Right lobe of liver (tissue), 4 donors: ENCODE results near the gene SEMA3A.

ENCODE experiments used
- POLR2A ChIP-seq: fragments of 450-650 bp; IDR thresholded peaks from one replicate; pipeline ENCODE4 v1.6.1; 2017; ENCODE audit warnings: antibody characterized with exemption, mild to moderate bottlenecking
- TF ChIP-seq, protein P1 (sequence below), 4 donors: fragments of 200-600 bp in 3 of 4; fragments of 450-650 bp in 1 of 4; IDR thresholded peaks; one replicate each; pipeline versions ENCODE4 v1.5.1 to v1.8.0; 2016 to 2022; ENCODE audit warnings: antibody characterized with exemption in 4 of 4, mild to moderate bottlenecking in 2 of 4
- donor health status: DM: no; HTN: no; CAD: no.
- donor health status: DM: no; HTN: no; CAD: no.
- donor health status: DM: no; HTN: yes; CAD: no.

GRCh38 chr7:84191261-84191660 is 3.3 kb downstream of the SEMA3A start:
- TF ChIP-seq, protein P1, sequence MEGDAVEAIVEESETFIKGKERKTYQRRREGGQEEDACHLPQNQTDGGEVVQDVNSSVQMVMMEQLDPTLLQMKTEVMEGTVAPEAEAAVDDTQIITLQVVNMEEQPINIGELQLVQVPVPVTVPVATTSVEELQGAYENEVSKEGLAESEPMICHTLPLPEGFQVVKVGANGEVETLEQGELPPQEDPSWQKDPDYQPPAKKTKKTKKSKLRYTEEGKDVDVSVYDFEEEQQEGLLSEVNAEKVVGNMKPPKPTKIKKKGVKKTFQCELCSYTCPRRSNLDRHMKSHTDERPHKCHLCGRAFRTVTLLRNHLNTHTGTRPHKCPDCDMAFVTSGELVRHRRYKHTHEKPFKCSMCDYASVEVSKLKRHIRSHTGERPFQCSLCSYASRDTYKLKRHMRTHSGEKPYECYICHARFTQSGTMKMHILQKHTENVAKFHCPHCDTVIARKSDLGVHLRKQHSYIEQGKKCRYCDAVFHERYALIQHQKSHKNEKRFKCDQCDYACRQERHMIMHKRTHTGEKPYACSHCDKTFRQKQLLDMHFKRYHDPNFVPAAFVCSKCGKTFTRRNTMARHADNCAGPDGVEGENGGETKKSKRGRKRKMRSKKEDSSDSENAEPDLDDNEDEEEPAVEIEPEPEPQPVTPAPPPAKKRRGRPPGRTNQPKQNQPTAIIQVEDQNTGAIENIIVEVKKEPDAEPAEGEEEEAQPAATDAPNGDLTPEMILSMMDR (IDR thresholded peaks at IDR 0.05), result no peak
- no peak for TF ChIP-seq POLR2A
